Left lung (tissue), 10 donors: ENCODE results near the gene FYN. TPM values are rescaled to one million over a fixed set of nuclear protein-coding genes. Genes with fewer than 3 reads are reported as not detected.
"Not testable (repeated sequence)": the region's sequence is repeated elsewhere in the genome, so short reads cannot be mapped to it uniquely, and the experiment has no call there.

ENCODE experiments used
- ATAC-seq: fragments of 200-7000 bp; cut with Tn5 transposase; one replicate; pipeline ENCODE4 v1.9.1; 2020; ENCODE audit warnings: moderate library complexity
- DNase-seq, 4 donors: peaks; one replicate each; pipeline ENCODE4 v3.0.0-alpha.2; 2013 to 2020
- H3K27ac ChIP-seq, 2 donors: fragments of 200-600 bp; sonication (generic) in 1 of 2; one replicate each; pipeline versions ENCODE4 v1.5.0 to v1.8.0; 2020 to 2021
- H3K27me3 ChIP-seq, 2 donors: fragments of 200-600 bp; sonication (generic) in 1 of 2; one replicate each; pipeline versions ENCODE4 v1.5.0 to v1.8.0; 2020 to 2021
- H3K36me3 ChIP-seq, 2 donors: fragments of 200-600 bp; sonication (generic) in 1 of 2; one replicate each; pipeline versions ENCODE4 v1.5.0 to v1.8.0; 2020 to 2021
- H3K4me1 ChIP-seq, 2 donors: fragments of 200-600 bp; one replicate each; pipeline ENCODE4 v1.8.0; 2021
- H3K4me3 ChIP-seq, 2 donors: fragments of 200-600 bp; sonication (generic) in 1 of 2; one replicate each; pipeline versions ENCODE4 v1.5.0 to v1.8.0; 2020 to 2021; ENCODE audit warnings: mild to moderate bottlenecking in 1 of 2
- H3K9me3 ChIP-seq, 2 donors: fragments of 200-600 bp; sonication (generic) in 1 of 2; one replicate each; pipeline versions ENCODE4 v1.5.0 to v1.8.0; 2020 to 2021
- intact Hi-C, 2 donors: fragments of 100-400 bp; cut with DNase I; formaldehyde crosslinking; loops; one replicate each; pipeline versions ENCODE4 v1.11.2 to v1.14.2; 2022
- polyA plus RNA-seq, 6 donors: library from polyadenylated mRNA; unstranded; fragments of 120-200 nt; gene quantifications; one replicate each; pipeline ENCODE4 v1.2.1, GENCODE V29; 2013; ENCODE audit not compliant: insufficient read length in 6 of 6
- total RNA-seq, 2 donors: library from RNA; stranded (reverse); fragmentation: NEBNext Ultra II Directional; extraction: Animal tissue kit (Norgen Biotek cat#: 25700); gene quantifications; one replicate each; pipeline ENCODE4 v1.2.1, GENCODE V29; 2021
- TF ChIP-seq, protein P1 (sequence below), 2 donors: fragments of 200-600 bp; sonication (generic) in 1 of 2; IDR thresholded peaks; one replicate each; pipeline versions ENCODE4 v1.5.0 to v1.8.0; 2021; ENCODE audit warnings: antibody characterized with exemption in 2 of 2
- donor health status: DM: no; HTN: yes; CAD: no.
- donor health status: DM: no; HTN: no; CAD: no.

The FYN gene
- total and polyA plus RNA-seq, 8 donors: 58.8 to 165 (median 144) TPM

DNA sequence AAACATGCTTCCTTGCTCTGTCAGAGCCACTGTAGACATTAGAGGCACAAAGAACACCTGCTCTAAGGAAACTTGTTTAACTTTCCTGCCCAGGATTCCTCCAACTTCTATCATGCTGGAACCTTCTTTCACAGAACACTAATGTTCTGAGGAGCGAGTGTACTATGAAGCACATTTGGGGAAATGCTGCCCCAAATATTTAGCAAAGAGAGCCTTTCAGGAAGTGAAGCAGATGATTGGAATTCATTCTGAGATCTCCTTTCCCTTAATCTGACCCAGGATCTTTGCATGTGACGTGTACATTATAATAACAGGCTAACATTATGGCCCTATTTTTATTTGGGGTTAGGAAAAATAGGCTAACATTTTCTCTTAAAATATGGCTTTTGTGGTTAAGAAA lies 21.0 kb upstream of the FYN start:
- ATAC-seq (no peak), DNase-seq (no peak)
- TF ChIP-seq, protein P1, sequence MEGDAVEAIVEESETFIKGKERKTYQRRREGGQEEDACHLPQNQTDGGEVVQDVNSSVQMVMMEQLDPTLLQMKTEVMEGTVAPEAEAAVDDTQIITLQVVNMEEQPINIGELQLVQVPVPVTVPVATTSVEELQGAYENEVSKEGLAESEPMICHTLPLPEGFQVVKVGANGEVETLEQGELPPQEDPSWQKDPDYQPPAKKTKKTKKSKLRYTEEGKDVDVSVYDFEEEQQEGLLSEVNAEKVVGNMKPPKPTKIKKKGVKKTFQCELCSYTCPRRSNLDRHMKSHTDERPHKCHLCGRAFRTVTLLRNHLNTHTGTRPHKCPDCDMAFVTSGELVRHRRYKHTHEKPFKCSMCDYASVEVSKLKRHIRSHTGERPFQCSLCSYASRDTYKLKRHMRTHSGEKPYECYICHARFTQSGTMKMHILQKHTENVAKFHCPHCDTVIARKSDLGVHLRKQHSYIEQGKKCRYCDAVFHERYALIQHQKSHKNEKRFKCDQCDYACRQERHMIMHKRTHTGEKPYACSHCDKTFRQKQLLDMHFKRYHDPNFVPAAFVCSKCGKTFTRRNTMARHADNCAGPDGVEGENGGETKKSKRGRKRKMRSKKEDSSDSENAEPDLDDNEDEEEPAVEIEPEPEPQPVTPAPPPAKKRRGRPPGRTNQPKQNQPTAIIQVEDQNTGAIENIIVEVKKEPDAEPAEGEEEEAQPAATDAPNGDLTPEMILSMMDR (IDR thresholded peaks at IDR 0.05): no peak
- no peak overlapping the region for H3K27ac ChIP-seq
- H3K4me1 ChIP-seq: no peaks in the 10 kb centered on the region
- no peaks in the 10 kb centered on the region for H3K27me3 ChIP-seq
- no peaks in the 10 kb centered on the region for H3K9me3 ChIP-seq
- H3K36me3 ChIP-seq: no peaks in the 10 kb centered on the region
- no peak overlapping the region for H3K4me3 ChIP-seq
- intact Hi-C loops: no loop called here

DNA sequence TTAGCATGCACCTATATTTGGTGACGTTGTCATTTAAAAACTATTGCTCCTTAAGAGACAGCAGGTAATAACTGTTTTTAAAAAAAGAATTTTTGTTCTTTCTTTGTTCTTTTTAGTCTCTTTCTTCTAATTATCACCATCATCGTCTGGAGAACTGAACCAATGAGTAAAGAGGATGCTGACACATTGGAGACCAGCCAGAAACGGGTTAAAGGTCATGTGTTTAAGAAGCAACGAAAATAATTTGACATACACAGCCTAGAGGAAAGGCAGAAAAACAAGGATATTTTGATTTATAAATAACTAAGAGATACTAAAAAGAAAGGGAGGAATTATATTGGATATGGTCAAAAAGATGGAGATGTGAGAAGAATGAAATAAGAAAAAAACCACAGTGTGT lies 19.2 kb upstream of the FYN start:
- ATAC-seq: no peak
- Histone ChIP-seq H3K4me1 (no peaks in the 10 kb centered on the region), H3K9me3 (no peaks in the 10 kb centered on the region), H3K4me3 (no peak overlapping the region), H3K27ac (no peak overlapping the region), H3K27me3 (no peaks in the 10 kb centered on the region), H3K36me3 (no peaks in the 10 kb centered on the region)
- TF ChIP-seq, protein P1 (IDR thresholded peaks at IDR 0.05): no peak
- no peak for DNase-seq
- intact Hi-C loops: no loop called here

DNA sequence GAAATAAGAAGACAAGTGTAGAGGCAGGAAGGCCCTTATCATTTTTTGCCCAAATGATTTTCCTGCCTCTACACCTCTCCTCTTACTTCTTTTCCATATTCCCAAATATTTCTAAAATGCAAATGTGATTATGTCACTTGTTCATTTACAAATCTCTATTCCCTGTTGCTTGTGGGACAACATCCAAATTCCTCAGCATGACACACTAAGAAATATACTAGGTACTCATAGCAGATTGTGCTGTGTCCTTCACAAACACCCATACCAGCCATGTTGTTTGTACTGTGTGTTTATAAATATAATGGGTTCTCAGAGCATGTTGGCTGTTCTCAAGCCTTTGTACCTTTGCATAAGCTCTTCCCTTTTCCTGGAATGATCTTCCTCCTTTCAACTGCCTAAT lies 17.7 kb upstream of the FYN start:
- TF ChIP-seq, protein P1 (IDR thresholded peaks at IDR 0.05): no peak
- ATAC-seq: no peak
- no peak overlapping the region for H3K4me3 ChIP-seq
- H3K27ac ChIP-seq: no peak overlapping the region
- no peaks in the 10 kb centered on the region for H3K36me3 ChIP-seq
- H3K9me3 ChIP-seq: no peaks in the 10 kb centered on the region
- no peaks in the 10 kb centered on the region for H3K27me3 ChIP-seq
- no peaks in the 10 kb centered on the region for H3K4me1 ChIP-seq
- intact Hi-C loops: no loop called here
- DNase-seq: no peak

DNA sequence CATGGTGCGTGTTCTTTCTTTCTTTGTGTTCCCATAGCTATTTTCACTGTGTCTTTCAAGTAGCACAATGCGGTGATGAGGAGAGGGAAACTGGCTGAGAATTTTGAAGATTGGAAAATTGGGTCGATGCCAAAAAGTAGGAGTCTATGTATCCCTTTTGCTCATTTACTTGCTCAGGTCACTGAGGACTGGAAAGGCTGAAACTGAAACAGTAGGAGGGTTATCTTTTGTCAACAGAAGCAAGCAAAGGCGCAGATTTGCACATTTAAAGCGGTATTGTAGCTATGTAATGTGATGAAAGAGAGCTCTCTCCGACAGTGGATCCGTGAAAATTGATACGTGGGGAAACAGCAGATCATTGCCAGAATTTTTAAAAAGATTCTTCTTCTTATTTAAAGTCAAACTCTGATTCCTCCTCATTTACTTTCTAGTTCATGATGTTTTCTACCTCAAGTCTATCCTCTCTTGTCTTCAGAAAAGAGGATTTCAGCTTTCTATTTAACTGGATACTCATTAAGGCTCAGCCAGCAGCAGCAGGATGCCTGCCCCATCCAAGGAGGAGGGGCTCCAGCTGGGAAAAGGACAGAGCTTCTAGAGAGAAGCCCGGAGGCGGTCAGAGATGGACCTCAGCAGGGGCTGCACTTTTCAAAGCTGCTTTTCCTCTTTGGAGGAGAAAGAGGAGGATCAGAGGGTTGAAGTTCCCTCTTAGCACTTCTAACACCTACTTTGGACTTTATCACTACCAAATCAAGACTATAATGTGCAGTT lies 15.9 kb upstream of the FYN start:
- H3K36me3 ChIP-seq: no peaks in the 10 kb centered on the region
- H3K4me3 ChIP-seq: no peak overlapping the region
- no peak overlapping the region for H3K27ac ChIP-seq
- TF ChIP-seq, protein P1 (IDR thresholded peaks at IDR 0.05): no peak
- H3K9me3 ChIP-seq: no peaks in the 10 kb centered on the region
- peak; percentile 47 for ATAC-seq
- H3K27me3 ChIP-seq: no peaks in the 10 kb centered on the region
- peak in 2 of 4 donors; percentile 54 to 71 for DNase-seq
- no peaks in the 10 kb centered on the region for H3K4me1 ChIP-seq
- intact Hi-C loops: no loop called here

DNA sequence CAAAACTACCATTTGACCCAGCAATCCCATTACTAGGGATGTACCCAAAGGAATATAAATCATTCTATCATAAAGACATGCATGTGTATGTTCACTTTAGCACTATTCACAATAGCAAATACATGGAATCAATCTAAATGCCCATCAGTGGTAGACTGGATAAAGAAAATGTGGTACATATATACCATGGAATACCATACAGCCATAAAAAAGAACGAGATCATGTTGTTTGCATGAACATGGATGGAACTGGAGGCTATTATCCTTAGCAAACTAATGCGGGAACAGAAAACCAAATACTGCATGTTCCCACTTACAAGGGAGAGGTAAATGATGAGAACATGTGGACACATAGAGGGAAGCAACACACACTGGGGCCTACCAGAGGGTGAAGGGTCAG lies 13.5 kb upstream of the FYN start:
- H3K4me3 ChIP-seq, H3K27ac ChIP-seq, H3K4me1 ChIP-seq, H3K9me3 ChIP-seq, DNase-seq, ATAC-seq, H3K27me3 ChIP-seq, intact Hi-C loops, H3K36me3 ChIP-seq: not testable (repeated sequence)
